Erythroblast (primary cell): ENCODE data around the gene FAM50B.

Experiments
- DNase-seq, 2 experiments: peaks; one replicate each; lab custom pipeline; 2025; lab: John Stamatoyannopoulos, UW
- GATA1 ChIP-seq: IDR thresholded peaks from 2 replicates; pipeline ENCODE4 v1.6.1; 2011; ENCODE audit warnings: low read depth, mild to moderate bottlenecking, control low read depth, low read length, moderate library complexity
- POLR2A ChIP-seq: IDR thresholded peaks from 2 replicates; pipeline ENCODE4 v1.6.1; 2011; ENCODE audit warnings: mild to moderate bottlenecking, low read length

FAM50B gene

GRCh38 chr6:3869284-3869631, 20.1 kb downstream of the FAM50B start:
- no peak for DNase-seq
- TF ChIP-seq GATA1, result no peak

- no peak for DNase-seq
Measured at GRCh38 chr6:3869632-3870527, 20.7 kb downstream of the FAM50B start.

GRCh38 chr6:3870528-3870925, 21.4 kb downstream of the FAM50B start:
- no peak for DNase-seq
- TF ChIP-seq GATA1 (no peak), POLR2A (no peak)

More at GRCh38 chr6:3869632-3870527, 20.7 kb downstream of the FAM50B start:
- no peak for TF ChIP-seq POLR2A
- TF ChIP-seq GATA1, result no peak

GRCh38 chr6:3871515-3871914, 22.3 kb downstream of the FAM50B start:
- TF ChIP-seq GATA1 (no peak), POLR2A (no peak)
- no peak for DNase-seq

- no peak for DNase-seq
- TF ChIP-seq GATA1 (no peak), POLR2A (no peak)
Measured at GRCh38 chr6:3871939-3872338, 22.8 kb downstream of the FAM50B start.

GRCh38 chr6:3872370-3872854, 23.2 kb downstream of the FAM50B start:
- no peak for TF ChIP-seq POLR2A
- no peak for TF ChIP-seq GATA1
- DNase-seq, result no peak

- TF ChIP-seq GATA1 (no peak), POLR2A (no peak)
- DNase-seq, result no peak
Measured at GRCh38 chr6:3873051-3873450, 23.9 kb downstream of the FAM50B start.

GRCh38 chr6:3874069-3874468, 24.9 kb downstream of the FAM50B start:
- TF ChIP-seq POLR2A, result no peak
- TF ChIP-seq GATA1, result no peak
- DNase-seq, result no peak

- no peak for DNase-seq
- TF ChIP-seq POLR2A, result no peak
- no peak for TF ChIP-seq GATA1
Measured at GRCh38 chr6:3875486-3875885, 26.3 kb downstream of the FAM50B start.

GRCh38 chr6:3876101-3876500, 26.9 kb downstream of the FAM50B start:
- DNase-seq, result no peak
- TF ChIP-seq POLR2A (no peak), GATA1 (no peak)

GRCh38 chr6:3876866-3877265, 27.7 kb downstream of the FAM50B start:
- no peak for DNase-seq
- TF ChIP-seq GATA1, result no peak
- no peak for TF ChIP-seq POLR2A

- TF ChIP-seq POLR2A (no peak), GATA1 (no peak)
Measured at GRCh38 chr6:3878048-3878666, 29.0 kb downstream of the FAM50B start.

GRCh38 chr6:3879194-3879952, 30.2 kb downstream of the FAM50B start:
- TF ChIP-seq GATA1, result no peak
- TF ChIP-seq POLR2A, result no peak
- DNase-seq, result no peak

More at GRCh38 chr6:3878048-3878666, 29.0 kb downstream of the FAM50B start:
- DNase-seq, result no peak
